Sigmoid colon (tissue), 4 donors: ENCODE measurements around the gene RIT2.

Experiments
- CTCF ChIP-seq, 4 experiments: fragments of 450-650 bp in 3 of 4; fragments of 200-600 bp in 1 of 4; IDR thresholded peaks; one replicate each; pipeline ENCODE4 v1.5.1; 2016 to 2019; ENCODE audit warnings: antibody characterized with exemption in 4 of 4, mild to moderate bottlenecking in 3 of 4, moderate library complexity in 2 of 4
- EP300 ChIP-seq, 4 donors: sonication (generic); formaldehyde crosslinking; IDR thresholded peaks; one replicate each; pipeline ENCODE4 v1.6.1; 2017; ENCODE audit warnings: antibody characterized with exemption in 4 of 4
- POLR2A ChIP-seq, 2 donors: fragments of 450-650 bp; IDR thresholded peaks; one replicate each; pipeline ENCODE4 v1.6.1; 2016; ENCODE audit warnings: antibody characterized with exemption in 2 of 2, mild to moderate bottlenecking in 2 of 2, moderate library complexity in 2 of 2

- TF ChIP-seq CTCF (IDR thresholded peaks at IDR 0.05), result no peak
- TF ChIP-seq EP300 (IDR thresholded peaks at IDR 0.05), result no peak
- TF ChIP-seq POLR2A (IDR thresholded peaks at IDR 0.05), result no peak
Measured at GRCh38 chr18:43017622-43018021, 97.9 kb downstream of the RIT2 start.
